DOHH2 (cell line): ENCODE results near the gene FSD1.

Source experiments
- H3F3A ChIP-seq: fragments of 200-600 bp; sonication (generic), shearing (Covaris generic); 2 replicates; pipeline ENCODE4 v1.6.0; 2016; ENCODE audit warnings: antibody characterized with exemption, mild to moderate bottlenecking; ENCODE audit not compliant: control insufficient read depth, insufficient read depth
- H3K27ac ChIP-seq: fragments of 200-600 bp; sonication (generic); 2 replicates; pipeline ENCODE4 v1.5.1; 2014; ENCODE audit warnings: low read depth, mild to moderate bottlenecking, low read length, moderate library complexity
- H3K27me3 ChIP-seq: fragments of 200-600 bp; sonication (generic); 2 replicates; pipeline ENCODE4 v1.6.1; 2014; ENCODE audit warnings: mild to moderate bottlenecking, low read length, mixed read lengths; ENCODE audit not compliant: control insufficient read depth
- H3K36me3 ChIP-seq: fragments of 200-600 bp; sonication (generic); 2 replicates; pipeline ENCODE4 v1.6.1; 2014; ENCODE audit warnings: mild to moderate bottlenecking, low read length, moderate library complexity, mixed read lengths; ENCODE audit not compliant: control insufficient read depth
- H3K4me1 ChIP-seq: fragments of 200-600 bp; sonication (generic); 2 replicates; pipeline ENCODE4 v1.6.1; 2014; ENCODE audit warnings: mild to moderate bottlenecking, low read length, mixed read lengths; ENCODE audit not compliant: control insufficient read depth
- H3K4me2 ChIP-seq: fragments of 200-600 bp; sonication (generic); 2 replicates; pipeline ENCODE4 v1.6.0; 2014; ENCODE audit warnings: mild to moderate bottlenecking, low read length, moderate library complexity
- H3K4me3 ChIP-seq: fragments of 200-600 bp; sonication (generic); 2 replicates; pipeline ENCODE4 v1.5.1; 2014; ENCODE audit warnings: mild to moderate bottlenecking, low read length, mixed read lengths
- H3K79me2 ChIP-seq: fragments of 200-600 bp; sonication (generic); 2 replicates; pipeline ENCODE4 v1.6.1; 2014; ENCODE audit warnings: mild to moderate bottlenecking, low read length, mixed read lengths; ENCODE audit not compliant: control insufficient read depth
- H3K9me2 ChIP-seq: fragments of 200-600 bp; sonication (generic); replicated peaks from 2 replicates; pipeline ENCODE4 v1.6.1; 2014; ENCODE audit warnings: mild to moderate bottlenecking, low read length, mixed read lengths; ENCODE audit not compliant: control insufficient read depth
- H3K9me3 ChIP-seq: fragments of 200-600 bp; sonication (generic); 2 replicates; pipeline ENCODE4 v1.6.1; 2014; ENCODE audit warnings: antibody characterized with exemption, low read length, mixed read lengths; ENCODE audit not compliant: control insufficient read depth, insufficient read depth
- H4K20me1 ChIP-seq: fragments of 200-600 bp; sonication (generic); 2 replicates; pipeline ENCODE4 v1.6.0; 2014; ENCODE audit warnings: low read depth, mild to moderate bottlenecking, antibody characterized with exemption, low read length, moderate library complexity; ENCODE audit not compliant: control insufficient read depth, insufficient read depth
- CTCF ChIP-seq: fragments of 200-600 bp; sonication (generic); IDR thresholded peaks from one replicate; pipeline ENCODE4 v1.5.1; 2014; ENCODE audit warnings: antibody characterized with exemption, mild to moderate bottlenecking, low read depth, low read length; ENCODE audit not compliant: poor library complexity, severe bottlenecking
- EZH2phosphoT487 ChIP-seq: fragments of 200-600 bp; sonication (generic); IDR thresholded peaks from 2 replicates; pipeline ENCODE4 v1.6.1; 2017; ENCODE audit warnings: borderline replicate concordance, mild to moderate bottlenecking, antibody characterized with exemption, low read length, moderate library complexity, mixed read lengths

Gene FSD1

GRCh38 chr19:4360081-4360569 lies 55.7 kb downstream of the FSD1 start:
- Histone ChIP-seq H3K36me3 (peaks cover 52% of the 10 kb centered on the region), H4K20me1 (no peaks in the 10 kb centered on the region), H3K27me3 (no peaks in the 10 kb centered on the region), H3K9me2 (no peaks in the 10 kb centered on the region), H3F3A (no peaks in the 10 kb centered on the region), H3K4me1 (no peaks in the 10 kb centered on the region), H3K4me3 (no peak overlapping the region), H3K27ac (no peak overlapping the region), H3K79me2 (no peaks in the 10 kb centered on the region), H3K9me3 (no peaks in the 10 kb centered on the region), H3K4me2 (no peak overlapping the region)
- no peak for TF ChIP-seq EZH2phosphoT487
- TF ChIP-seq CTCF: no peak

- peaks cover 58% of the 10 kb centered on the region for H3K36me3 ChIP-seq
These were observed 56.3 kb downstream of the FSD1 start for GRCh38 chr19:4360641-4361151.

GRCh38 chr19:4361152-4362046 lies 57.0 kb downstream of the FSD1 start:
- Histone ChIP-seq H3K9me3 (no peaks in the 10 kb centered on the region), H3K27me3 (no peaks in the 10 kb centered on the region), H3K27ac (no peak overlapping the region), H3K9me2 (no peaks in the 10 kb centered on the region), H3K36me3 (peaks cover 65% of the 10 kb centered on the region), H3K79me2 (no peaks in the 10 kb centered on the region), H3F3A (no peaks in the 10 kb centered on the region), H4K20me1 (no peaks in the 10 kb centered on the region), H3K4me3 (no peak overlapping the region), H3K4me2 (no peak overlapping the region), H3K4me1 (no peaks in the 10 kb centered on the region)
- TF ChIP-seq EZH2phosphoT487 (no peak), CTCF (no peak)

More at GRCh38 chr19:4360641-4361151, 56.3 kb downstream of the FSD1 start:
- Histone ChIP-seq H3K4me2 (no peak overlapping the region), H3K9me2 (no peaks in the 10 kb centered on the region), H4K20me1 (no peaks in the 10 kb centered on the region), H3K79me2 (no peaks in the 10 kb centered on the region), H3K4me1 (no peaks in the 10 kb centered on the region), H3F3A (no peaks in the 10 kb centered on the region), H3K27ac (no peak overlapping the region), H3K9me3 (no peaks in the 10 kb centered on the region), H3K27me3 (no peaks in the 10 kb centered on the region), H3K4me3 (no peak overlapping the region)
- TF ChIP-seq CTCF: no peak
- TF ChIP-seq EZH2phosphoT487: no peak
